Vagina (tissue), 2 donors: ENCODE data around the gene COA5. TPM values are rescaled to one million over a fixed set of nuclear protein-coding genes. Genes with fewer than 3 reads are reported as not detected.
A peak's percentile ranks its signal among the peaks of the same experiment; 100 is the strongest.

Source experiments
- DNase-seq, 2 donors: peaks; one replicate each; pipeline ENCODE4 v3.0.0-alpha.2; 2017; ENCODE audit errors: extremely low spot score in 2 of 2
- H3K27ac ChIP-seq: fragments of 200-600 bp; sonication (generic); one replicate; pipeline ENCODE4 v1.5.1; 2019
- H3K27me3 ChIP-seq: fragments of 200-600 bp; sonication (generic); one replicate; pipeline ENCODE4 v1.5.1; 2019
- H3K36me3 ChIP-seq, 2 donors: fragments of 200-600 bp; sonication (generic); one replicate each; pipeline ENCODE4 v1.5.1; 2017 to 2019
- H3K4me1 ChIP-seq: fragments of 200-600 bp; sonication (generic); one replicate; pipeline ENCODE4 v1.5.1; 2019
- H3K4me3 ChIP-seq, 2 donors: fragments of 200-600 bp; sonication (generic); 1 replicate in 1 of 2; 2 replicates in 1 of 2; pipeline ENCODE4 v1.5.1; 2016 to 2019
- H3K9me3 ChIP-seq: fragments of 200-600 bp; sonication (generic); one replicate; pipeline ENCODE4 v1.5.1; 2019
- CTCF ChIP-seq, 3 experiments: fragments of 450-650 bp in 2 of 3; fragments of 200-600 bp in 1 of 3; sonication (generic) in 1 of 3; IDR thresholded peaks; one replicate each; pipeline ENCODE4 v1.5.1; 2017 to 2019; ENCODE audit warnings: antibody characterized with exemption in 3 of 3, mild to moderate bottlenecking in 2 of 3, moderate library complexity in 2 of 3
- POLR2A ChIP-seq, 2 donors: fragments of 450-650 bp; IDR thresholded peaks; one replicate each; pipeline ENCODE4 v1.6.1; 2017; ENCODE audit warnings: antibody characterized with exemption in 2 of 2, mild to moderate bottlenecking in 2 of 2, moderate library complexity in 2 of 2
- POLR2AphosphoS5 ChIP-seq, 2 donors: sonication (generic); formaldehyde crosslinking; IDR thresholded peaks; one replicate each; pipeline ENCODE4 v1.9.0; 2017; ENCODE audit warnings: antibody characterized with exemption in 2 of 2, mild to moderate bottlenecking in 2 of 2, low read depth in 1 of 2; ENCODE audit not compliant: insufficient read depth in 1 of 2
- intact Hi-C: fragments of 100-400 bp; cut with DNase I; formaldehyde crosslinking; loops from one replicate; pipeline ENCODE4 v1.15.1; 2023
- total RNA-seq: library from RNA; depleted of rRNA; stranded (reverse); fragments of >200 nt; gene quantifications from one replicate; pipeline ENCODE4 v1.2.3, GENCODE V29; 2016

COA5 gene
- total RNA-seq, 1 donor from 2014 or later: 24.1 TPM

- TF ChIP-seq POLR2A (IDR thresholded peaks at IDR 0.05) (no peak), CTCF (IDR thresholded peaks at IDR 0.05) (no peak), POLR2AphosphoS5 (IDR thresholded peaks at IDR 0.05; ENCODE audit: insufficient read depth in 1 of 2, low read depth in 1 of 2) (no peak)
- no peaks in the 10 kb centered on the region for H3K9me3 ChIP-seq
- H3K27ac ChIP-seq: no peak overlapping the region
- peaks cover 0 to 24% of the 10 kb centered on the region in 2 donors for H3K36me3 ChIP-seq
- no peaks in the 10 kb centered on the region for H3K27me3 ChIP-seq
- intact Hi-C loops: no loop called here
- no peak overlapping the region for H3K4me3 ChIP-seq
- no peak for DNase-seq
- peaks cover 12% of the 10 kb centered on the region for H3K4me1 ChIP-seq
These were observed 47.3 kb downstream of the COA5 start for GRCh38 chr2:98561018-98561417.

GRCh38 chr2:98560256-98560771 lies 48.0 kb downstream of the COA5 start:
- no peak overlapping the region for H3K27ac ChIP-seq
- H3K4me3 ChIP-seq: no peak overlapping the region
- H3K36me3 ChIP-seq: peaks cover 0 to 28% of the 10 kb centered on the region in 2 donors
- intact Hi-C loops: no loop called here
- no peak for TF ChIP-seq POLR2A (IDR thresholded peaks at IDR 0.05)
- no peak for DNase-seq
- H3K9me3 ChIP-seq: no peaks in the 10 kb centered on the region
- peaks cover 12% of the 10 kb centered on the region for H3K4me1 ChIP-seq
- no peaks in the 10 kb centered on the region for H3K27me3 ChIP-seq

- H3K4me3 ChIP-seq: no peak overlapping the region
- H3K36me3 ChIP-seq: peaks cover 0 to 26% of the 10 kb centered on the region in 2 donors
- intact Hi-C loops: no loop called here
- peaks cover 12% of the 10 kb centered on the region for H3K4me1 ChIP-seq
- DNase-seq: no peak
- H3K27me3 ChIP-seq: no peaks in the 10 kb centered on the region
- no peaks in the 10 kb centered on the region for H3K9me3 ChIP-seq
- TF ChIP-seq POLR2A (IDR thresholded peaks at IDR 0.05) (no peak), POLR2AphosphoS5 (IDR thresholded peaks at IDR 0.05; ENCODE audit: insufficient read depth in 1 of 2, low read depth in 1 of 2) (no peak), CTCF (IDR thresholded peaks at IDR 0.05) (no peak)
- peak overlapping the region; percentile 50 for H3K27ac ChIP-seq
These were observed 48.7 kb downstream of the COA5 start for GRCh38 chr2:98559581-98559980.

GRCh38 chr2:98558852-98559530 lies 49.3 kb downstream of the COA5 start:
- TF ChIP-seq POLR2AphosphoS5 (IDR thresholded peaks at IDR 0.05; ENCODE audit: insufficient read depth in 1 of 2, low read depth in 1 of 2): no peak
- TF ChIP-seq CTCF (IDR thresholded peaks at IDR 0.05): no peak
- TF ChIP-seq POLR2A (IDR thresholded peaks at IDR 0.05): no peak
- DNase-seq: no peak
- intact Hi-C loops: no loop called here
- Histone ChIP-seq H3K27me3 (no peaks in the 10 kb centered on the region), H3K9me3 (no peaks in the 10 kb centered on the region), H3K4me3 (no peak overlapping the region), H3K27ac (peak overlapping the region; percentile 50), H3K4me1 (peaks cover 12% of the 10 kb centered on the region), H3K36me3 (peaks cover 0 to 26% of the 10 kb centered on the region in 2 donors)

- intact Hi-C loops: no loop called here
- peaks cover 0 to 29% of the 10 kb centered on the region in 2 donors for H3K36me3 ChIP-seq
These were observed 51.8 kb downstream of the COA5 start for GRCh38 chr2:98556344-98557033.

More at GRCh38 chr2:98556344-98557033, 51.8 kb downstream of the COA5 start:
- H3K27me3 ChIP-seq: no peaks in the 10 kb centered on the region
- H3K4me3 ChIP-seq: no peak overlapping the region
- no peak overlapping the region for H3K27ac ChIP-seq
- H3K9me3 ChIP-seq: no peaks in the 10 kb centered on the region
- DNase-seq: no peak
- no peak for TF ChIP-seq POLR2AphosphoS5 (IDR thresholded peaks at IDR 0.05; ENCODE audit: insufficient read depth in 1 of 2, low read depth in 1 of 2)
- no peak for TF ChIP-seq CTCF (IDR thresholded peaks at IDR 0.05)
- no peak for TF ChIP-seq POLR2A (IDR thresholded peaks at IDR 0.05)
- peaks cover 12% of the 10 kb centered on the region for H3K4me1 ChIP-seq
